HepG2 (cell line): ENCODE results near the gene CGNL1. TPM values are rescaled to one million over a fixed set of nuclear protein-coding genes. Genes with fewer than 3 reads are reported as not detected.

ENCODE experiments used
- ATAC-seq: fragments of 200-7000 bp; cut with Tn5 transposase; 3 replicates; pipeline ENCODE4 v1.9.1; 2020; ENCODE audit warnings: mild to moderate bottlenecking, moderate library complexity
- BruUV-seq: library from RNA; stranded (reverse); fragments of 400-500 nt; replicated peaks from 2 replicates; lab custom pipeline; 2021; lab: Mats Ljungman, UMichigan
- CTCF ChIA-PET: fragments of 300-600 bp; formaldehyde crosslinking; extraction: SDS; loops from one replicate; lab custom pipeline; 2021; ENCODE audit warnings: low total read pairs, inconsistent platforms, low intra/inter-chr PET ratio; lab: Yijun Ruan, JAX
- POLR2A ChIA-PET: fragments of 350-600 bp; sonication (Branson Sonifier 250); formaldehyde crosslinking; loops from one replicate; lab custom pipeline; 2020; ENCODE audit warnings: antibody characterized with exemption, inconsistent platforms; lab: Yijun Ruan, JAX
- DNase-seq: peaks from one replicate; pipeline ENCODE4 v3.0.0-alpha.2; 2015; ENCODE audit warnings: low spot score
- FAIRE-seq: peaks from 3 replicates; lab custom pipeline; 2011; peaks lifted over from hg19 to GRCh38; lab: Jason Lieb, UNC
- H2AFZ ChIP-seq: one replicate; pipeline ENCODE4 v1.6.1; 2011; ENCODE audit warnings: low read length, inconsistent platforms
- H3K27ac ChIP-seq: fragments of 300-600 bp; 3 replicates; pipeline ENCODE4 v1.8.0; 2011; ENCODE audit warnings: mixed run types, mild to moderate bottlenecking, mixed read lengths, low read length, inconsistent platforms; ENCODE audit not compliant: insufficient read depth; ENCODE audit errors: extremely low read length
- H3K27me3 ChIP-seq, 2 experiments: fragments of 200-600 bp in 1 of 2; 2 replicates in 1 of 2; 3 replicates in 1 of 2; pipeline versions ENCODE4 v1.6.0 to v1.8.0; 2011; ENCODE audit warnings: low read length in 2 of 2, mild to moderate bottlenecking in 2 of 2, moderate library complexity in 2 of 2, inconsistent platforms in 1 of 2; ENCODE audit not compliant: insufficient read depth in 2 of 2, control insufficient read depth in 1 of 2
- H3K36me3 ChIP-seq, 2 experiments: fragments of 200-600 bp in 1 of 2; replicated peaks in 1 of 2; 2 replicates in 1 of 2; 3 replicates in 1 of 2; pipeline versions ENCODE4 v1.5.1 to v1.8.0; 2011; ENCODE audit warnings: low read length in 2 of 2, inconsistent platforms in 1 of 2; ENCODE audit not compliant: insufficient read depth in 2 of 2, control insufficient read depth in 1 of 2
- H3K4me1 ChIP-seq: 2 replicates; pipeline ENCODE4 v1.5.1; 2012; ENCODE audit warnings: low read length, inconsistent platforms; ENCODE audit not compliant: insufficient read depth
- H3K4me2 ChIP-seq: 2 replicates; pipeline ENCODE4 v1.6.0; 2011; ENCODE audit warnings: low read depth, low read length, inconsistent platforms
- H3K4me3 ChIP-seq, 3 experiments: fragments of 200-600 bp in 1 of 3; sonication (generic), shearing (Covaris generic) in 1 of 3; replicated peaks in 1 of 3; 2 replicates each; pipeline ENCODE4 v1.5.1; 2011 to 2016; ENCODE audit warnings: low read length in 3 of 3, inconsistent platforms in 2 of 3, low read depth in 2 of 3, mild to moderate bottlenecking in 2 of 3, control low read depth in 1 of 3, mixed read lengths in 1 of 3; ENCODE audit not compliant: insufficient read depth in 1 of 3
- H3K79me2 ChIP-seq: one replicate; pipeline ENCODE4 v1.6.1; 2011; ENCODE audit warnings: low read length, inconsistent platforms; ENCODE audit not compliant: insufficient read depth
- H3K9ac ChIP-seq: 2 replicates; pipeline ENCODE4 v1.6.0; 2011; ENCODE audit warnings: mild to moderate bottlenecking, low read depth, low read length, inconsistent platforms; ENCODE audit not compliant: insufficient read depth
- H3K9me3 ChIP-seq: 2 replicates; pipeline ENCODE4 v1.5.1; 2012; ENCODE audit warnings: mild to moderate bottlenecking, low read length
- H4K20me1 ChIP-seq: 2 replicates; pipeline ENCODE4 v1.6.0; 2011; ENCODE audit warnings: inconsistent platforms, mild to moderate bottlenecking, low read length, moderate library complexity; ENCODE audit not compliant: insufficient read depth
- AKNA ChIP-seq: sonication (generic); formaldehyde crosslinking; IDR thresholded peaks from 2 replicates; pipeline ENCODE4 v1.4.0; 2020; ENCODE audit warnings: missing genetic modification reagents, borderline replicate concordance
- CREM ChIP-seq, 2 experiments: sonication (generic) in 1 of 2; formaldehyde crosslinking in 1 of 2; IDR thresholded peaks; 2 replicates each; pipeline versions ENCODE4 v1.4.0 to v1.6.1; 2016 to 2020; ENCODE audit warnings: antibody characterized with exemption in 1 of 2, mild to moderate bottlenecking in 1 of 2, missing genetic modification reagents in 1 of 2
- MED13 ChIP-seq: sonication (generic); formaldehyde crosslinking; IDR thresholded peaks from 2 replicates; pipeline ENCODE4 v1.5.0; 2020; ENCODE audit warnings: missing genetic modification reagents
- MTF2 ChIP-seq: sonication (generic); formaldehyde crosslinking; IDR thresholded peaks from 2 replicates; pipeline ENCODE4 v1.5.0; 2020; ENCODE audit warnings: missing genetic modification reagents, borderline replicate concordance
- PCBP2 ChIP-seq: fragments of 200-400 bp; formaldehyde crosslinking; optimal IDR thresholded peaks from 2 replicates; pipeline ENCODE3; 2018; ENCODE audit warnings: low read length, low read depth; ENCODE audit not compliant: poor library complexity, severe bottlenecking
- PRPF4 ChIP-seq: fragments of 200-400 bp; formaldehyde crosslinking; IDR thresholded peaks from 2 replicates; pipeline ENCODE4 v1.6.1; 2016; ENCODE audit warnings: low read length, low read depth; ENCODE audit not compliant: poor library complexity, severe bottlenecking
- SNAPC2 ChIP-seq: sonication (generic); formaldehyde crosslinking; IDR thresholded peaks from 2 replicates; pipeline ENCODE4 v1.8.1; 2022; ENCODE audit warnings: mild to moderate bottlenecking, missing genetic modification reagents
- SUZ12 ChIP-seq: fragments of 150-350 bp; IDR thresholded peaks from 2 replicates; pipeline ENCODE4 v1.6.1; 2014; ENCODE audit warnings: low read depth, low read length
- TGIF2 ChIP-seq: IDR thresholded peaks from 2 replicates; pipeline ENCODE4 v1.6.1; 2016; ENCODE audit warnings: control low read depth, missing compliant biosample characterization
- TRIM24 ChIP-seq: sonication (generic); formaldehyde crosslinking; IDR thresholded peaks from 2 replicates; pipeline ENCODE4 v1.8.0; 2022; ENCODE audit warnings: mild to moderate bottlenecking, missing genetic modification reagents
- USF2 ChIP-seq, 2 experiments: sonication (generic) in 1 of 2; formaldehyde crosslinking in 1 of 2; IDR thresholded peaks; 2 replicates each; pipeline versions ENCODE4 v1.5.1 to v1.6.1; 2011 to 2020; ENCODE audit warnings: borderline replicate concordance in 1 of 2, low read depth in 1 of 2, low read length in 1 of 2, mild to moderate bottlenecking in 1 of 2, missing genetic modification reagents in 1 of 2, moderate library complexity in 1 of 2
- ZKSCAN8 ChIP-seq: IDR thresholded peaks from 2 replicates; pipeline ENCODE4 v1.6.1; 2016; ENCODE audit warnings: borderline replicate concordance, missing genetic modification reagents, missing compliant biosample characterization
- ZMYM2 ChIP-seq: sonication (generic); formaldehyde crosslinking; IDR thresholded peaks from 2 replicates; pipeline ENCODE4 v1.8.0; 2022; ENCODE audit warnings: mild to moderate bottlenecking, missing genetic modification reagents
- WGBS: methylation state at CpG from one replicate; pipeline ENCODE4 v1.1.6; 2017; ENCODE audit warnings: low lambda C conversion rate; 5-methylcytosine and 5-hydroxymethylcytosine counted together
- in situ Hi-C: cut with HindIII; loops from 2 replicates; pipeline ENCODE4 v1.10.0; 2017; ENCODE audit warnings: low pct_unique_long_range_greater_than_20kb; ENCODE audit not compliant: extremely low pct_ligation_motif_present
- intact Hi-C: fragments of 100-400 bp; cut with micrococcal nuclease; formaldehyde crosslinking; loops from one replicate; pipeline ENCODE4 v1.10.0; 2022; ENCODE audit not compliant: unreplicated experiment
- polyA plus RNA-seq, 8 experiments: library from polyadenylated mRNA; depleted of rRNA in 3 of 8; stranded (reverse) in 7 of 8; unstranded in 1 of 8; fragments of >200 nt; fragmentation: Illumina TruSeq in 4 of 8; extraction: Trizol in 4 of 8; gene quantifications; 2 replicates each; pipeline versions ENCODE4 v1.2.1 to v1.2.3, GENCODE V29; 2011 to 2016; ENCODE audit warnings: low read depth in 4 of 8, missing spikeins in 1 of 8, mixed read lengths in 1 of 8; ENCODE audit not compliant: insufficient read depth in 1 of 8
- total RNA-seq, 5 experiments: library from RNA; depleted of rRNA; stranded (reverse); fragments of >200 nt; fragmentation: Illumina TruSeq; extraction: Trizol; gene quantifications; 2 replicates each; pipeline ENCODE4 v1.2.3, GENCODE V29; 2016; ENCODE audit warnings: low read depth in 1 of 5
- TF ChIP-seq, protein P1 (sequence below): sonication (generic); formaldehyde crosslinking; IDR thresholded peaks from 2 replicates; pipeline ENCODE4 v1.8.1; 2023; ENCODE audit warnings: missing genetic modification reagents, inconsistent platforms, borderline replicate concordance
- TF ChIP-seq, protein P2 (sequence below): IDR thresholded peaks from 2 replicates; pipeline ENCODE4 v1.6.1; 2016; ENCODE audit warnings: missing compliant biosample characterization, missing genetic modification reagents, borderline replicate concordance

Gene CGNL1
- total and polyA plus RNA-seq, 2 of the 13 experiments (the other 11 are each of a cell fraction or from before 2014, with no cell fraction given) = 5.6 to 15.6 TPM

- no peaks in the 10 kb centered on the region for H3K27me3 ChIP-seq
- H3K4me2 ChIP-seq = no peak overlapping the region
- BruUV-seq = no TSS peak
- H3K9ac ChIP-seq = no peak overlapping the region
- intact Hi-C loops (no loop called here), in situ Hi-C loops (no loop called here)
- 96% methylated on average over 6 of the region's 6 CpGs for WGBS
- H4K20me1 ChIP-seq = no peaks in the 10 kb centered on the region
- CTCF ChIA-PET = no interaction called here
- H3K4me1 ChIP-seq = peaks cover 29% of the 10 kb centered on the region
- no peak overlapping the region for H3K27ac ChIP-seq
- H3K36me3 ChIP-seq = no peaks in the 10 kb centered on the region
- ATAC-seq = no peak
- POLR2A ChIA-PET = no interaction called here
- FAIRE-seq = no peak
- H2AFZ ChIP-seq = no peak overlapping the region
- peaks cover 6% of the 10 kb centered on the region for H3K79me2 ChIP-seq
- no peaks in the 10 kb centered on the region for H3K9me3 ChIP-seq
- H3K4me3 ChIP-seq = no peak overlapping the region
- no peak for DNase-seq
- TF ChIP-seq, protein P1, sequence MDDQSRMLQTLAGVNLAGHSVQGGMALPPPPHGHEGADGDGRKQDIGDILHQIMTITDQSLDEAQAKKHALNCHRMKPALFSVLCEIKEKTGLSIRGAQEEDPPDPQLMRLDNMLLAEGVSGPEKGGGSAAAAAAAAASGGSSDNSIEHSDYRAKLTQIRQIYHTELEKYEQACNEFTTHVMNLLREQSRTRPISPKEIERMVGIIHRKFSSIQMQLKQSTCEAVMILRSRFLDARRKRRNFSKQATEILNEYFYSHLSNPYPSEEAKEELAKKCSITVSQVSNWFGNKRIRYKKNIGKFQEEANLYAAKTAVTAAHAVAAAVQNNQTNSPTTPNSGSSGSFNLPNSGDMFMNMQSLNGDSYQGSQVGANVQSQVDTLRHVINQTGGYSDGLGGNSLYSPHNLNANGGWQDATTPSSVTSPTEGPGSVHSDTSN (CRISPR knock-in tag) = no peak
- TF ChIP-seq SNAPC2 (CRISPR knock-in tag) (no peak), MED13 (CRISPR knock-in tag) (no peak), CREM (IDR thresholded peaks at IDR 0.05) (no peak), CREM (CRISPR knock-in tag; IDR thresholded peaks at IDR 0.05) (no peak), PCBP2 (no peak), TRIM24 (CRISPR knock-in tag) (no peak), PRPF4 (no peak), MTF2 (CRISPR knock-in tag) (no peak), ZMYM2 (CRISPR knock-in tag) (no peak), TGIF2 (CRISPR knock-in tag) (no peak), SUZ12 (no peak), USF2 (IDR thresholded peaks at IDR 0.05; ENCODE audit: low read depth, low read length) (no peak), USF2 (CRISPR knock-in tag; IDR thresholded peaks at IDR 0.05; ENCODE audit: borderline replicate concordance) (no peak), AKNA (CRISPR knock-in tag) (no peak), ZKSCAN8 (CRISPR knock-in tag) (no peak)
- TF ChIP-seq, protein P2, sequence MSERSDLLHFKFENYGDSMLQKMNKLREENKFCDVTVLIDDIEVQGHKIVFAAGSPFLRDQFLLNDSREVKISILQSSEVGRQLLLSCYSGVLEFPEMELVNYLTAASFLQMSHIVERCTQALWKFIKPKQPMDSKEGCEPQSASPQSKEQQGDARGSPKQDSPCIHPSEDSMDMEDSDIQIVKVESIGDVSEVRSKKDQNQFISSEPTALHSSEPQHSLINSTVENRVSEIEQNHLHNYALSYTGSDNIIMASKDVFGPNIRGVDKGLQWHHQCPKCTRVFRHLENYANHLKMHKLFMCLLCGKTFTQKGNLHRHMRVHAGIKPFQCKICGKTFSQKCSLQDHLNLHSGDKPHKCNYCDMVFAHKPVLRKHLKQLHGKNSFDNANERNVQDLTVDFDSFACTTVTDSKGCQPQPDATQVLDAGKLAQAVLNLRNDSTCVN (CRISPR knock-in tag) = no peak
Measured at GRCh38 chr15:57395292-57395691, 19.0 kb downstream of the CGNL1 start.
